K562 (cell line): Measurements from ENCODE around the gene DAZAP1. TPM values are rescaled to one million over a fixed set of nuclear protein-coding genes. Genes with fewer than 3 reads are reported as not detected.

Experiments used
- ATF1 ChIP-seq, 2 experiments: fragments of 450-650 bp in 1 of 2; IDR thresholded peaks; 2 replicates each; pipeline ENCODE4 v1.6.1; 2016; ENCODE audit warnings: missing compliant biosample characterization in 1 of 2, missing genetic modification characterization in 1 of 2
- ATF6 ChIP-seq: sonication (generic); formaldehyde crosslinking; IDR thresholded peaks from 2 replicates; pipeline ENCODE4 v1.4.0; 2020; ENCODE audit warnings: mild to moderate bottlenecking, missing genetic modification reagents
- BRD9 ChIP-seq: fragments of 450-650 bp; IDR thresholded peaks from 2 replicates; pipeline ENCODE4 v1.6.1; 2018; ENCODE audit warnings: low read depth; ENCODE audit not compliant: partially characterized antibody
- IRF1 ChIP-seq: sonication (generic); formaldehyde crosslinking; IDR thresholded peaks from 2 replicates; pipeline ENCODE4 v1.8.0; 2022; ENCODE audit warnings: missing genetic modification reagents, mild to moderate bottlenecking, borderline replicate concordance
- NFRKB ChIP-seq: fragments of 450-650 bp; IDR thresholded peaks from 2 replicates; pipeline ENCODE4 v1.6.1; 2016; ENCODE audit warnings: low read depth
- SLC30A9 ChIP-seq: fragments of 250-450 bp; sonication (Bioruptor Pico); IDR thresholded peaks from 2 replicates; pipeline ENCODE4 v1.8.0; 2022; ENCODE audit warnings: mild to moderate bottlenecking, moderate library complexity
- ZNF143 ChIP-seq: sonication (generic); formaldehyde crosslinking; IDR thresholded peaks from 2 replicates; pipeline ENCODE4 v1.9.0; 2022; ENCODE audit warnings: mild to moderate bottlenecking, missing genetic modification reagents
- ZNF217 ChIP-seq: sonication (generic); formaldehyde crosslinking; IDR thresholded peaks from 2 replicates; pipeline ENCODE4 v1.8.0; 2022; ENCODE audit warnings: mild to moderate bottlenecking, missing genetic modification reagents
- polyA plus RNA-seq, 8 experiments: library from polyadenylated mRNA; depleted of rRNA in 4 of 8; stranded (reverse) in 5 of 8; unstranded in 3 of 8; fragments of >200 nt; fragmentation: Nextera tagmentation in 2 of 8; fragmentation: Illumina TruSeq in 1 of 8; extraction: Ambion mirVana in 2 of 8; extraction: Trizol in 1 of 8; gene quantifications; 2 replicates each; pipeline versions ENCODE4 v1.2.1 to v1.2.3, GENCODE V29; 2011 to 2014; ENCODE audit warnings: inconsistent platforms in 1 of 8, missing spikeins in 1 of 8
- total RNA-seq, 7 experiments: library from RNA; depleted of rRNA in 6 of 7; stranded (reverse); fragments of >200 nt in 6 of 7; fragmentation: Illumina TruSeq in 2 of 7; extraction: Trizol in 2 of 7; gene quantifications; 2 replicates each; pipeline versions ENCODE4 v1.2.1 to v1.2.3, GENCODE V29; 2011 to 2021; ENCODE audit warnings: low replicate concordance in 1 of 7
- TF ChIP-seq, protein P1 (sequence below): sonication (generic); formaldehyde crosslinking; IDR thresholded peaks from 2 replicates; pipeline ENCODE4 v1.8.0; 2022; ENCODE audit warnings: mild to moderate bottlenecking, missing genetic modification reagents, borderline replicate concordance
- TF ChIP-seq, protein P2 (sequence below): fragments of 450-650 bp; formaldehyde crosslinking; IDR thresholded peaks from 2 replicates; pipeline ENCODE4 v1.4.0; 2020; ENCODE audit warnings: mild to moderate bottlenecking, mixed read lengths
- TF ChIP-seq, protein P3 (sequence below): fragments of 450-650 bp; IDR thresholded peaks from 2 replicates; pipeline ENCODE4 v1.6.1; 2017; ENCODE audit warnings: mild to moderate bottlenecking, moderate library complexity

The DAZAP1 gene
- total and polyA plus RNA-seq, 9 of the 15 experiments (the other 6 are each of a cell fraction or from before 2014, with no cell fraction given): 10.8 to 289 (median 142) TPM

GRCh38 chr19:1455336-1456120, 48.1 kb downstream of the DAZAP1 start (continued):
- TF ChIP-seq, protein P1, sequence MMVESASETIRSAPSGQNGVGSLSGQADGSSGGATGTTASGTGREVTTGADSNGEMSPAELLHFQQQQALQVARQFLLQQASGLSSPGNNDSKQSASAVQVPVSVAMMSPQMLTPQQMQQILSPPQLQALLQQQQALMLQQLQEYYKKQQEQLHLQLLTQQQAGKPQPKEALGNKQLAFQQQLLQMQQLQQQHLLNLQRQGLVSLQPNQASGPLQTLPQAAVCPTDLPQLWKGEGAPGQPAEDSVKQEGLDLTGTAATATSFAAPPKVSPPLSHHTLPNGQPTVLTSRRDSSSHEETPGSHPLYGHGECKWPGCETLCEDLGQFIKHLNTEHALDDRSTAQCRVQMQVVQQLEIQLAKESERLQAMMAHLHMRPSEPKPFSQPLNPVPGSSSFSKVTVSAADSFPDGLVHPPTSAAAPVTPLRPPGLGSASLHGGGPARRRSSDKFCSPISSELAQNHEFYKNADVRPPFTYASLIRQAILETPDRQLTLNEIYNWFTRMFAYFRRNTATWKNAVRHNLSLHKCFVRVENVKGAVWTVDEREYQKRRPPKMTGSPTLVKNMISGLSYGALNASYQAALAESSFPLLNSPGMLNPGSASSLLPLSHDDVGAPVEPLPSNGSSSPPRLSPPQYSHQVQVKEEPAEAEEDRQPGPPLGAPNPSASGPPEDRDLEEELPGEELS: 0 out of 2 replicates have a peak, but pooled peaks have one; percentile 12
- TF ChIP-seq SLC30A9 (no peak), IRF1 (no peak), ATF6 (CRISPR knock-in tag) (no peak), ZNF217 (no peak), ATF1 (CRISPR knock-in tag; IDR thresholded peaks at IDR 0.05) (no peak), ATF1 (tag; IDR thresholded peaks at IDR 0.05) (peak; percentile 14; the same call in 1 of the 2 replicates), NFRKB (no peak), ZNF143 (no peak), BRD9 (no peak)
- TF ChIP-seq, protein P2, sequence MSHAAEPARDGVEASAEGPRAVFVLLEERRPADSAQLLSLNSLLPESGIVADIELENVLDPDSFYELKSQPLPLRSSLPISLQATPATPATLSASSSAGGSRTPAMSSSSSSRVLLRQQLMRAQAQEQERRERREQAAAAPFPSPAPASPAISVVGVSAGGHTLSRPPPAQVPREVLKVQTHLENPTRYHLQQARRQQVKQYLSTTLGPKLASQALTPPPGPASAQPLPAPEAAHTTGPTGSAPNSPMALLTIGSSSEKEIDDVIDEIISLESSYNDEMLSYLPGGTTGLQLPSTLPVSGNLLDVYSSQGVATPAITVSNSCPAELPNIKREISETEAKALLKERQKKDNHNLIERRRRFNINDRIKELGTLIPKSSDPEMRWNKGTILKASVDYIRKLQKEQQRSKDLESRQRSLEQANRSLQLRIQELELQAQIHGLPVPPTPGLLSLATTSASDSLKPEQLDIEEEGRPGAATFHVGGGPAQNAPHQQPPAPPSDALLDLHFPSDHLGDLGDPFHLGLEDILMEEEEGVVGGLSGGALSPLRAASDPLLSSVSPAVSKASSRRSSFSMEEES (CRISPR knock-in tag): no peak
- TF ChIP-seq, protein P3, sequence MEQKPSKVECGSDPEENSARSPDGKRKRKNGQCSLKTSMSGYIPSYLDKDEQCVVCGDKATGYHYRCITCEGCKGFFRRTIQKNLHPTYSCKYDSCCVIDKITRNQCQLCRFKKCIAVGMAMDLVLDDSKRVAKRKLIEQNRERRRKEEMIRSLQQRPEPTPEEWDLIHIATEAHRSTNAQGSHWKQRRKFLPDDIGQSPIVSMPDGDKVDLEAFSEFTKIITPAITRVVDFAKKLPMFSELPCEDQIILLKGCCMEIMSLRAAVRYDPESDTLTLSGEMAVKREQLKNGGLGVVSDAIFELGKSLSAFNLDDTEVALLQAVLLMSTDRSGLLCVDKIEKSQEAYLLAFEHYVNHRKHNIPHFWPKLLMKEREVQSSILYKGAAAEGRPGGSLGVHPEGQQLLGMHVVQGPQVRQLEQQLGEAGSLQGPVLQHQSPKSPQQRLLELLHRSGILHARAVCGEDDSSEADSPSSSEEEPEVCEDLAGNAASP: no peak
